Spinal cord (tissue), 10 donors: ENCODE data around the gene PPP2R1B. TPM values are rescaled to one million over a fixed set of nuclear protein-coding genes. Genes with fewer than 3 reads are reported as not detected.

Experiments used
- DNase-seq, 6 donors: peaks; one replicate each; pipeline versions ENCODE4 v3.0.0 to v3.0.0-alpha.2; 2013 to 2015; ENCODE audit warnings: low spot score in 6 of 6, low read depth in 4 of 6
- H3K27ac ChIP-seq: one replicate; pipeline ENCODE4 v1.5.1; 2013; ENCODE audit warnings: low read depth, low read length, control low read depth
- H3K27me3 ChIP-seq: one replicate; pipeline ENCODE4 v1.6.1; 2013; ENCODE audit warnings: low read length; ENCODE audit not compliant: control insufficient read depth, insufficient read depth
- H3K36me3 ChIP-seq: one replicate; pipeline ENCODE4 v1.6.1; 2013; ENCODE audit warnings: low read length; ENCODE audit not compliant: control insufficient read depth, insufficient read depth
- H3K4me1 ChIP-seq: one replicate; pipeline ENCODE4 v1.6.1; 2013; ENCODE audit warnings: low read length; ENCODE audit not compliant: control insufficient read depth, insufficient read depth
- H3K4me3 ChIP-seq: one replicate; pipeline ENCODE4 v1.5.1; 2013; ENCODE audit warnings: low read depth, low read length, control low read depth
- H3K9me3 ChIP-seq: one replicate; pipeline ENCODE4 v1.6.1; 2013; ENCODE audit warnings: low read length; ENCODE audit not compliant: control insufficient read depth, insufficient read depth
- WGBS: methylation state at CpG from one replicate; pipeline ENCODE4 v1.1.5; 2013; ENCODE audit warnings: missing lambda C conversion rate; ENCODE audit not compliant: insufficient coverage; 5-methylcytosine and 5-hydroxymethylcytosine counted together
- polyA plus RNA-seq, 2 donors: library from polyadenylated mRNA; unstranded; fragments of 120-200 nt; gene quantifications; one replicate each; pipeline ENCODE4 v1.2.1, GENCODE V29; 2013; ENCODE audit not compliant: insufficient read length in 2 of 2
- total RNA-seq, 2 donors: library from RNA; depleted of rRNA in 1 of 2; stranded (reverse); fragments of 120-200 nt in 1 of 2; fragments of >200 nt in 1 of 2; gene quantifications; one replicate each; pipeline versions ENCODE4 v1.2.3 to v1.2.4, GENCODE V29; 2013 to 2014
- donor health status: healthy.

The PPP2R1B gene
- total and polyA plus RNA-seq, 4 donors: 17.4 to 45.1 (median 23.1) TPM

GRCh38 chr11:111739299-111739698 lies 26.9 kb downstream of the PPP2R1B start:
- Histone ChIP-seq H3K9me3 (no peaks in the 10 kb centered on the region), H3K36me3 (peaks cover 14% of the 10 kb centered on the region), H3K27ac (no peak overlapping the region), H3K4me1 (peaks cover 35% of the 10 kb centered on the region), H3K27me3 (no peaks in the 10 kb centered on the region), H3K4me3 (no peak overlapping the region)
- no CpG with 5 or more reads among the region's 2 CpGs for WGBS
- no peak for DNase-seq

GRCh38 chr11:111737444-111738210 lies 28.6 kb downstream of the PPP2R1B start:
- Histone ChIP-seq H3K4me1 (peaks cover 52% of the 10 kb centered on the region), H3K27me3 (no peaks in the 10 kb centered on the region), H3K36me3 (peaks cover 10% of the 10 kb centered on the region), H3K9me3 (no peaks in the 10 kb centered on the region), H3K4me3 (no peak overlapping the region), H3K27ac (peak overlapping the region; percentile 98)
- peak in 1 of 6 donors; percentile 23 for DNase-seq
- WGBS: 81% methylated on average over 8 of the region's 14 CpGs

- Histone ChIP-seq H3K36me3 (peaks cover 9% of the 10 kb centered on the region), H3K4me1 (peaks cover 60% of the 10 kb centered on the region), H3K4me3 (no peak overlapping the region), H3K27me3 (no peaks in the 10 kb centered on the region), H3K9me3 (no peaks in the 10 kb centered on the region), H3K27ac (peak overlapping the region; percentile 98)
- DNase-seq: peak in 2 of 6 donors; percentile 66 to 81
- WGBS: 57% methylated on average over 9 of the region's 15 CpGs
Observed at GRCh38 chr11:111736621-111737443, 29.4 kb downstream of the PPP2R1B start.

DNA sequence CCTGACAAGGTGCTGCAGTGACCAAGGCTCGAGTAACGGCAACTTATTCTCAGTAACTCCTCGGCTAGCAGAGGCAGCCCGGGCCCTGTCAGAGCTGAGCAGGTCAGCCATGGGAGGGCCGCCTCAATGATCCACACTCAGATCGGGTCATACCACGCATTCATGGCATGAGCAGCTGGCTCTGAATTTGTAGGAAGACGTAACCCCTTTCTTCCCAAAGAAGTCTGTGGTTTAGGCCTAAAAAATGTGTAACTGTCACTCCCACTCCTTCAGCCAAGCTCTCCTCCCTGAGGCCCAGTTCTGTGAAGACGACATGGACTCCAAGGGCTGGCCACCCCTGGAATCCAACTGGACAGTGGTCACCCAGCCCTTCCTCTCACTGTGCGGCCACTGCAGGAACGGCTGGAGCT lies 30.0 kb downstream of the PPP2R1B start:
- Histone ChIP-seq H3K27me3 (no peaks in the 10 kb centered on the region), H3K9me3 (no peaks in the 10 kb centered on the region), H3K4me3 (no peak overlapping the region), H3K4me1 (peaks cover 67% of the 10 kb centered on the region), H3K27ac (peak overlapping the region; percentile 98), H3K36me3 (peaks cover 9% of the 10 kb centered on the region)
- WGBS: 21% methylated on average over 10 of the region's 11 CpGs
- DNase-seq: no peak

GRCh38 chr11:111735262-111736116 lies 30.7 kb downstream of the PPP2R1B start:
- Histone ChIP-seq H3K27me3 (no peaks in the 10 kb centered on the region), H3K27ac (peak overlapping the region; percentile 98), H3K9me3 (no peaks in the 10 kb centered on the region), H3K36me3 (peaks cover 9% of the 10 kb centered on the region), H3K4me3 (peak overlapping the region; percentile 45), H3K4me1 (peaks cover 72% of the 10 kb centered on the region)
- 11% methylated on average over 16 of the region's 19 CpGs for WGBS
- DNase-seq: peak; percentile 74 to 96 (median 86)

GRCh38 chr11:111734954-111735261 lies 31.3 kb downstream of the PPP2R1B start:
- 10% methylated on average over 6 of the region's 6 CpGs for WGBS
- no peak for DNase-seq
- Histone ChIP-seq H3K4me1 (peaks cover 73% of the 10 kb centered on the region), H3K36me3 (peaks cover 9% of the 10 kb centered on the region), H3K9me3 (no peaks in the 10 kb centered on the region), H3K27ac (peak overlapping the region; percentile 98), H3K27me3 (no peaks in the 10 kb centered on the region), H3K4me3 (no peak overlapping the region)

DNA sequence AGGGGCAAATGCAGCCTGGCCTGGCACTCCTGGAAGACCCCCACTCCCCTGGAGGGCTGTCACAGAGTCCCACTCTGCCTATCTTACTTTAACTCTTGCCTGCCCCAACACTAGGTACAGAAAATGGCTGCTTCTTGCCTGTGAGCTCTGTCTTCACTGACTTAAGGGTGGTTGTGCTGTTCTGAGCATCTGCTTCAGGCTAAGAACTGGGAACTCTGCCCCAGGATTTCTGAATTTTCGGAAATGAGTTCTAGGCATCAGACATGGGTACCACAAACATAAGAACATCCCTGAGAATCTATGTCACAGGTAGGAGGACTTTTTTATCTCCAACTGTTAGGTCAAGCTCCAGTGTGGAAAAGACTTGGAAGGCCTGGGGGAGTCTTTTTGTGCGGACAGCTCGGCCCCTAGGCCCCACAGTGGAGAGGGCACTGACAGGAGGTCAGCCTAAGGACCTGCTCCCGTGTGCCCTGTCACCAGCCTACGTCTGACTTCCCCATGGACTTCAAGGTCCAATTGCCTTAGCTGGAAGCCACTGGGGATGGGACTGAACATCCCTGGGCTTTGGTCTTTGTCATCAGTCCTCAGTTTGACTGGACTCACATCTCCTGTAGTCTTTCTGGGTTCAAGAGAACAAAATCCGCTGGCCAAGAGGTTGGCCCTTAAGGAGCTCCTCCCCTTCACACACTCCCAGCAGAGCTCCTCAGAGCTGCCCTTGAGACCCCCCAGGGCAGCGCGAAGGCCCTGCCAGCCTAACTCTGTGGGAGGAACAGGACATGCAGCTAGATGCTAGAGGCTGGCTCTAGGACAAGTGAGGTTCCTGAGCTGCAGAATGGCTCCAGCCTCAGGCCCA lies 31.9 kb downstream of the PPP2R1B start:
- WGBS: 53% methylated on average over 7 of the region's 8 CpGs
- Histone ChIP-seq H3K27ac (peak overlapping the region; percentile 98), H3K9me3 (no peaks in the 10 kb centered on the region), H3K36me3 (peaks cover 13% of the 10 kb centered on the region), H3K4me3 (no peak overlapping the region), H3K4me1 (peaks cover 79% of the 10 kb centered on the region), H3K27me3 (no peaks in the 10 kb centered on the region)
- peak in 1 of 6 donors; percentile 61 for DNase-seq

GRCh38 chr11:111733611-111734088 lies 32.5 kb downstream of the PPP2R1B start:
- WGBS: 51% methylated on average over 9 of the region's 9 CpGs
- Histone ChIP-seq H3K4me1 (peaks cover 85% of the 10 kb centered on the region), H3K4me3 (no peak overlapping the region), H3K9me3 (no peaks in the 10 kb centered on the region), H3K36me3 (peaks cover 18% of the 10 kb centered on the region), H3K27ac (peak overlapping the region; percentile 98), H3K27me3 (no peaks in the 10 kb centered on the region)
- peak in 1 of 6 donors; percentile 66 for DNase-seq
